ENCODE results near the gene OAF. TPM values are rescaled to one million over a fixed set of nuclear protein-coding genes. Genes with fewer than 3 reads are reported as not detected.
A peak's percentile ranks its signal among the peaks of the same experiment; 100 is the strongest.

Gene OAF
- total and polyA plus RNA-seq, 9 of the 15 experiments (the other 6 are each of a cell fraction or from before 2014, with no cell fraction given), result 1.1 to 21.6 (median 7.5) TPM

DNA sequence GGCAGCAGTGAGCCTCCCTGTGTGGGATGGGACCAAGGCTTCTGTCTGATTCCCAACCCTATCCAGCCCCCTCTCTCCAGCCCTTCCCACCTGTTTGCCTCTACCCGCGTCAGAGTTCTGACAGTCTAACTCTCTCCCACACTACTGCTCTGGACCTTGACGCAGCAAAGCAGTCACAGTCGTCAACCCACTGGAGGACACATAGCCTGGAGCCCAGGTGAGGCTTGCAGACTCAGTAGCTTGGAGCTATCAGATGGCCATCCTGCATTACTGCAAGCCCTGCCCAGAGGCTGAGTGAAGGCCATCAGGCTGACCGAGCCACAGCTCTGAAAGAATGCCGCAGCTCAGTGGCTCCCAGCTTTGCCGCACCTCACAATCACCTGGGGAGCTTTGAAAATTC lies 3.7 kb downstream of the OAF start:
- Histone ChIP-seq H3K4me1 (replicated peaks in 1 of 2; ENCODE audit: control insufficient read depth in 2 of 2, insufficient read depth in 2 of 2, low read length in 2 of 2) (peaks cover 17 to 33% of the 10 kb centered on the region in 2 experiments; a peak in 4 of 5 replicates), H3K36me3 (ENCODE audit: control insufficient read depth, insufficient read depth, low read length) (0 out of 3 replicates have a peak, but pooled peaks cover 5% of the 10 kb centered on the region), H3K9me3 (replicated peaks; ENCODE audit: control insufficient read depth, insufficient read depth, low read depth, low read length) (no peaks in the 10 kb centered on the region), H3K79me2 (ENCODE audit: control insufficient read depth, insufficient read depth, low read length) (peaks cover 4% of the 10 kb centered on the region; the same call in 1 of the 3 replicates), H3K4me3 (no peak overlapping the region), H3K9ac (ENCODE audit: insufficient read depth in 1 of 2, low read depth in 2 of 2, low read length in 2 of 2) (0 out of 4 replicates have a peak overlapping the region, but pooled peaks of 1 of the 2 experiments have one; percentile 28), H2AFZ (ENCODE audit: low read depth, low read length) (no peak overlapping the region), H3K9me1 (ENCODE audit: control insufficient read depth, insufficient read depth, low read length) (no peaks in the 10 kb centered on the region), H3K4me2 (ENCODE audit: insufficient read depth, low read length) (no peak overlapping the region), H3K27me3 (ENCODE audit: control insufficient read depth in 2 of 2, insufficient read depth in 2 of 2, low read length in 2 of 2) (no peaks in the 10 kb centered on the region; a peak in 1 of 5 replicates), H4K20me1 (replicated peaks; ENCODE audit: control insufficient read depth, insufficient read depth, low read length) (peaks cover 14% of the 10 kb centered on the region; the same call in 1 of the 2 replicates), H3K27ac (ENCODE audit: extremely low read depth, low read depth, low read length) (no peak overlapping the region)
- TF ChIP-seq ZNF586 (CRISPR knock-in tag; conservative IDR thresholded peaks at IDR 0.05) (no peak), DACH1 (IDR thresholded peaks at IDR 0.05; ENCODE audit: partially characterized antibody) (no peak), ZNF311 (CRISPR knock-in tag; IDR thresholded peaks at IDR 0.05) (no peak), ETV6 (IDR thresholded peaks at IDR 0.05; ENCODE audit: borderline replicate concordance in 1 of 2, low read depth in 2 of 2, low read length in 1 of 2) (no peak), ETV6 (CRISPR knock-in tag; IDR thresholded peaks at IDR 0.05; ENCODE audit: borderline replicate concordance) (no peak), ZNF282 (CRISPR knock-in tag; IDR thresholded peaks at IDR 0.05) (no peak), MLLT1 (IDR thresholded peaks at IDR 0.05) (no peak), BRD9 (IDR thresholded peaks at IDR 0.05; ENCODE audit: low read depth, partially characterized antibody) (no peak), MTF1 (CRISPR knock-in tag; IDR thresholded peaks at IDR 0.05; ENCODE audit: borderline replicate concordance) (no peak), ETV5 (CRISPR knock-in tag; IDR thresholded peaks at IDR 0.05; ENCODE audit: low read depth) (no peak)
- TF ChIP-seq, protein P1, sequence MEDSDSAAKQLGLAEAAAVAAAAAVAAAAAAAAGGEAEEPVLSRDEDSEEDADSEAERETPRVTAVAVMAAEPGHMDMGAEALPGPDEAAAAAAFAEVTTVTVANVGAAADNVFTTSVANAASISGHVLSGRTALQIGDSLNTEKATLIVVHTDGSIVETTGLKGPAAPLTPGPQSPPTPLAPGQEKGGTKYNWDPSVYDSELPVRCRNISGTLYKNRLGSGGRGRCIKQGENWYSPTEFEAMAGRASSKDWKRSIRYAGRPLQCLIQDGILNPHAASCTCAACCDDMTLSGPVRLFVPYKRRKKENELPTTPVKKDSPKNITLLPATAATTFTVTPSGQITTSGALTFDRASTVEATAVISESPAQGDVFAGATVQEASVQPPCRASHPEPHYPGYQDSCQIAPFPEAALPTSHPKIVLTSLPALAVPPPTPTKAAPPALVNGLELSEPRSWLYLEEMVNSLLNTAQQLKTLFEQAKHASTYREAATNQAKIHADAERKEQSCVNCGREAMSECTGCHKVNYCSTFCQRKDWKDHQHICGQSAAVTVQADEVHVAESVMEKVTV (CRISPR knock-in tag; IDR thresholded peaks at IDR 0.05), result no peak
- TF ChIP-seq, protein P2, sequence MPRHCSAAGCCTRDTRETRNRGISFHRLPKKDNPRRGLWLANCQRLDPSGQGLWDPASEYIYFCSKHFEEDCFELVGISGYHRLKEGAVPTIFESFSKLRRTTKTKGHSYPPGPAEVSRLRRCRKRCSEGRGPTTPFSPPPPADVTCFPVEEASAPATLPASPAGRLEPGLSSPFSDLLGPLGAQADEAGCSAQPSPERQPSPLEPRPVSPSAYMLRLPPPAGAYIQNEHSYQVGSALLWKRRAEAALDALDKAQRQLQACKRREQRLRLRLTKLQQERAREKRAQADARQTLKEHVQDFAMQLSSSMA (CRISPR knock-in tag; IDR thresholded peaks at IDR 0.05), result no peak
- ATAC-seq (no peak), DNase-seq (ENCODE audit: extremely low read depth in 1 of 4, low spot score in 3 of 4) (no peak), FAIRE-seq (no peak)
- BruUV-seq (replicated peaks), result no TSS peak
- 63% methylated on average over 7 of the region's 7 CpGs for WGBS (ENCODE audit: insufficient coverage, low coverage, missing lambda C conversion rate)
- CTCF ChIA-PET (ENCODE audit: low intra/inter-chr PET ratio), result no interaction called here
- intact Hi-C loops (cut with micrococcal nuclease), result loop anchor here (10.0 kb wide), 1 partner anchor 860 kb away; no protein-coding TSS in a partner anchor
- in situ Hi-C loops (cut with MboI), result no loop called here
- POLR2A ChIA-PET, result interaction anchor here (0.8 to 1.1 kb wide), 2 partner anchors 9 to 28 kb away, joined by 3 to 6 read pairs; no protein-coding TSS in a partner anchor

Data from K562 (cell line).